Posterior vena cava (tissue), 2 donors: Measurements from ENCODE around the gene UNC13A. TPM values are rescaled to one million over a fixed set of nuclear protein-coding genes. Genes with fewer than 3 reads are reported as not detected.

Experiments
- DNase-seq: peaks from one replicate; pipeline ENCODE4 v3.0.0-alpha.2; 2020; ENCODE audit warnings: low spot score
- intact Hi-C, 2 donors: fragments of 100-400 bp; cut with DNase I; formaldehyde crosslinking; loops; one replicate each; pipeline versions ENCODE4 v1.14.1 to v1.14.2; 2022 to 2023
- total RNA-seq, 2 donors: library from RNA; stranded (reverse); fragmentation: NEBNext Ultra II Directional; extraction: Animal tissue kit (Norgen Biotek cat#: 25700); gene quantifications; one replicate each; pipeline ENCODE4 v1.2.1, GENCODE V29; 2021
- donor health status: DM: yes; HTN: yes; CAD: no.
- donor health status: DM: yes; HTN: yes; CAD: no.

The UNC13A gene
- total RNA-seq, 2 donors from 2014 or later = 0.14 to 0.60 TPM

DNA sequence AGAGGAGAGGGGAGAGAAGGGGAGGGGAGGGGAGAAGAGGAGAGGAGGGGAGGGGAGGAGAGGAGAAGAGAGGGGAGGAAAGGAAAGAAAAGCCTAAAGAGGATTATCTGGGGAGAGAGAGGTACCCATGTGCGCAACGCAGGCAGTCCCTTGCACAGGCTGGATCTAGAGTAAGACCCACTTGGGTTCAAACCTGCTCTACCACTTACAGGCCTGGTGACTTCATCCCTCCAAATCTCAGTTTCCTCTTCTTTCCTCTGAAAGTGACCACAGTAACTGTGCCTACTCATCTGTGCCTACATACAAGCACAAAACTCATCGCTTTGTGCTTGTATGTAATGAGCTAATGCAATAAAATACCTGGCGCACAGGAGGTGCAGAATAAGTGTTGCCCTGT is 30.4 kb upstream of the UNC13A start:
- intact Hi-C loops = no loop called here
- DNase-seq = no peak

DNA sequence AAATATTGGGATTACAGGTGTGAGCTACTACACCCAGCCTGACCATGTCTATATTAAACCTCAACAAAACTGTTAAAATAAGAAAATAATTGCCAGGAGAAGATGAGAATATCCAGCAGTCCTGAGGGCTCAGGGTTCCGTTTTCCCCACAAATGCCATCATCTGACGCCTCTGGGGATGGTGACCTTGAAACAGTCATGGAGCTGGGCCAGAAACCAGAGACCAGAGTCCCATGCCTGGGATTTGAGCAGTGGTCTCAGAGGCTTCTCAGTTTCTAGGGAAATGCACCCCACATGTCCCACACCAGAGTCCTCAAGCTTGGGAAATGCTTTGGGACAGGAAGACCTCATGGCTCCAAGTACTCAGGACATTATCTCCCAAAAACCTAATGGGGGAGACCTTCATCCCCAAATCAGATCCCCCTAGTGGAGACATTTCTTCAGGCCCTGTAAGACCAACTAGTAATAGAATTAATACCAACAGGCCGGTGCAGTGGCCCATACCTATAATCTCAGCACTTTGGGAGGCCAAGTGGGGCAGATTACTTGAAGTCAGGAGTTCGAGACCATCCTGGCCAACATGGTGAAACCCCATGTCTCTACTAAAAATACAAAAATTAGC is 28.3 kb upstream of the UNC13A start:
- no peak for DNase-seq
- intact Hi-C loops = no loop called here

DNA sequence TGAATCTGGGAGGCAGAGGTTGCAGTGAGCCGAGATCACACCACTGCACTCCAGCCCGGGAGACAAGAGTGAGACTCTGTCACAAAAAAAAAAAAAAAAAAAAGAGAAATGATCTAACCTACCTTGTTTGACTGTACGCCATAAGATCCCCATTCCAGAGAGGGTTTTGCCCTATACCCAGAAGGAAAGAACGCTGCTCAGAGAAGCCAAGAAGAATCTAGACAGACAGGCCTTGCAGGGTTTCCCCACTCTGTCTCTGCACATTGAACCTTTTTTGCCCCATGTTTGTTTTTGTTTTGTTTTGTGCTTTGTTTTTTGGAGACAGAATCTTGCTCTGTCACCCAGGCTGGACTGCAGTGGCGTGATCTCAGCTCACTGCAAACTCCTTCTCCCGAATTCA is 23.7 kb upstream of the UNC13A start:
- no peak for DNase-seq
- intact Hi-C loops = no loop called here

DNA sequence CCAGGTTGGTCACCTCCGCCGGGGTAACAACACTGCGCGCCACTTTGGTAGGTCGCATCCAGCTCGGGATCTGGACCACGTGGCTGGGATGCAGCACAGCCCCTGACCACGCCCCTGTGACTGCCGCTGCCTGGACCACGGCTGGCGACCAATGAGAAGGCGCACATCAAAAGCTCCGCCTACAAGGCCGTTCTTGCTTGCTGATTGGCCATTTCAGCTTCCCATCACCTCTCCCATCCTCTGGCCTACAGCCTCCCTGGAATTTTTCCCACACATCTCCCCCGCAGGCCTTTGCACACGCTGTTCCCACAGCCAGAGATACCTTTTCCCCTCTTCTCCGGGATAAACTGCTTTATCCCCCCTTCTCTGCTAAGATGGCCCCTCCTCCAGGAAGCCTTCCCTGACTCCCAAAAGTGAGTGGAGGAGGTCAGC is 18.6 kb upstream of the UNC13A start:
- intact Hi-C loops = loop anchor here in 1 of 2 donors (5.0 kb wide), 1 partner anchor 66 kb away; no protein-coding TSS in a partner anchor
- DNase-seq = no peak

DNA sequence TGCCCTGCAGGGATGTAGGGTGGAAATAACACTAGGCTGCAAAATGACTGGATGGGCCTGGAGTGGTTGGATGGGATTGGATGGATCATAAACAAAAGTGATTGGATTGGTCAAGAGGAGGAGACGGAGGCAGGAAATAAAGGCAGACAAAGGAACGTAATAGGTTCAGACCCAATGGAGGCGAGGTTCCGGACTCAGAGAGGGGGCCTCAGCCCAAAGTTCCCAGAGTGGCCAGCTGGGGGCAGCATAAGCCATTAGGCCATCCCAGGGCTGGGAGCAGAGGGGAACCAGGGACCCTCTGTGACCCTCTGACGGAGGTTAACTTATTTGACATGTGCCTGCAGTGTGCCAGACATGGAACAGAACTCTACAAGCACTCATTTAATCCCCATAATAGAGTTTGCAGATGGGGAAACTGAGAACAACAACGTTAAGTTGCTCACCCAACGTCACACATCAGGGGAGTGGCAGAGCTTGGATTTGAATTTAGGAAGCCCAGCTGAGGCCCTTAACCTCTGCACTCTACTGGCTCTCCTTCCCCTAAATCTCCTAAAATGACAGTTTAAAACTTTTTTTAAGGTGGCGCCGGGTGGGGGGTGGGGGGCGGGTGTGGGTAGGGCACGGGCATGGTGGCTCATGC is 15.8 kb upstream of the UNC13A start:
- peak; percentile 89 for DNase-seq

DNA sequence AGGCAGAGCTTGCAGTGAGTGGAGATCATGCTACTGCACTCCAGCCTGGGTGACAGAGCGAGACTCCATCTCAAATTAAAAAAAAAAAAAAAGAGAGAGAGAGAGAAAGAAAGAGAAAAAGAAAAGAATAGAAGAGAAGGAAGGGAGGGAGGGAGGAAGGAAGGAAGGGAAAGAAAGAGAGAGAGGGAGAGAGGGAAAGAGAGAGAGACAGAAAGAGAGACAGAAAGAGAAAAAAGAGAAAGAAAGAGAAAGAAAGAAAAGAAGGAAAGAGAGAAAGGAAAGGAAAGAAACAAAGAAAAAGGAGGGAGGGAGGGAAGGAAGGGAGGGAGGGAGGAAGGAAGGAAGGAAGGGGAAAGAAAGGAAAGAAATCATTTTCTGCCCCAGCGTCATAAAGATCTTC is 7.0 kb upstream of the UNC13A start:
- intact Hi-C loops = no loop called here
- no peak for DNase-seq

More for the DNA sequence above, 15.8 kb upstream of the UNC13A start:
- intact Hi-C loops = no loop called here

DNA sequence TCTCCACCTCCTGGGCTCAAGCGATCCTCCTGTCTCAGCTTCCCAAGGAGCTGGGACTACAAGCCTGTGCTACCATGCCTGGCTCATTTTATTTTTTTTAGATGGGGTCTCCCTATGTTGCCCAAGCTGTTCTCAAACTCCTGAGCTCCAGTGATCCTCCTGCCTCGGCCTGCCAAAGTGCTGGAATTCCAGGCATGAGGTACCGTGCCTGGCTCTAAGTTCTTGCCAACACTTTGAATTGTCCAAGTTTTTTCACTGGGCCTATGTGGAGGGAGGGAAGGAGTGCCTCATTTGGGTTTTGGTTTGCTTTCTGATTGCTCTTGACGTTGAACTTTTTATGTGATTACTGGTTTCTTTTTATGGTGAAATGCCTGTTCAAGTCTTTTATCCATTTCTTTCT is 4.4 kb upstream of the UNC13A start:
- no peak for DNase-seq
- intact Hi-C loops = no loop called here

DNA sequence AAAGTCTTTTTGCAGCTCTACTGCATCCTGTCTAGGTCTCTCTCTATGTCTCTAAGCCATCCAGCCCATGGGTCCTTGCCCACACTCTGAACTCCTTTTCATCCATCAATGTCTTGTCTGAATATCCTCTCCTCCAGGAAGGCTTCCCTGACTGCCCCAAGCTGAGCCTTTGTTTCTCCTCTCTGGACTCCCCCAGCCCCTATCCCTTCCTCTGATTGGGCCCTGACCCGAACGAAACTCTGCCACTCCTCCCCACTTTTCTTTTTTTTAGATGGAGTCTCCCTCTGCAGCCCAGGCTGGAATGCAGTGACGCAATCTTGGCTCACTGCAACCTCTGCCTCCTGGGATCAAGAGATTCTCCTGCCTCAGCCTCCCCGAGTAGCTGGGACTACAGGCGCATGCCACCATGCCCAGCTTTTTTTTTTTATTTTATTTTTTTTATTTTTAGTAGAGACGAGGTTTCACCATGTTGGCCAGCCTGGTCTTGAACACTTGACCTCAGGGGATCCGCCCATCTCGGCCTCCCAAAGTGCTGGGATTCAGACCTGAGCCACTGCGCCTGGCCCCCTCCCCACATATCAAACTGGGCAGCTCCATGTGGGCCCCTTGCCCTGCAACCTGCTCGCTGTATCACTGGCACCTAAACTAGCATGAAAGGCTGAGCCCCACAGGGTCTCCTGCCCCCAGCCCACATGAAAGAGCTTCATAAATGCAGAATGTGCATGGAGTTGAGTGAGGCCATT is 870 bp upstream of the UNC13A start:
- DNase-seq = no peak
- intact Hi-C loops = no loop called here

DNA sequence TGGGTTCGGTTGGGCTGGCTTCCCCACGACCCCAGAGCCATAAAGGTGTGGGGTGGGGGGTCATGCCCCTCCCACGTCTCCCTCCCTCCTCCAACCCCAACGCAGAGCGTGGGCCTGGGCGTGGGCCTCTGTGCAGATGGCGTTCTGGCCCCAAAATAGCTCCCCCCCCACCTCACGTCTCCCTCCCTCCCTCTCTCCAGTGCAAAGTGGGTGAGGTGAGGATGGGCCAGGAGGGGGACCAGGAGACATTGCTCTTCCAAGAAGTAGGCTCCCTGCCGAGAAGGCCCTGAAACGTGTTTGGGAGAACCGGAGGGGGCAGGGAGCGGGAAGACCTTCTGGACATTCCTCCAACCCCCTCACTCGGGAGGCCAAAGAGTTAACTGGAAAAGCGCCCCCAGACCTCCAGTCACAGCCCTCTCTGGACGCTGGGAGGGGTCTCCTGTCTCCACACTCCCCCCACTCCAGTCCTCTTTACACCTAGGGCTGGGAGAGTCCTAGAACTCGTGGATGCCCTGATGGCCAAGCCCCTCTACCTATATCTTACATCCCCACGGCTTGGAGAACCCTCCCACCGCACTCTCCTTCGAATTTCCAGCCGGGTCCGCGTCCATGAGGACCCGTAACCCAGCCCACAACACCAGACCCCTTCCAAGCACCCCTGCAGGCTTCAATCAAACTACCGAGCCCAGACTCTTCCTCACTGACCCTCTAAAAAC is 855 bp downstream of the UNC13A start:
- no peak for DNase-seq
- intact Hi-C loops = no loop called here

DNA sequence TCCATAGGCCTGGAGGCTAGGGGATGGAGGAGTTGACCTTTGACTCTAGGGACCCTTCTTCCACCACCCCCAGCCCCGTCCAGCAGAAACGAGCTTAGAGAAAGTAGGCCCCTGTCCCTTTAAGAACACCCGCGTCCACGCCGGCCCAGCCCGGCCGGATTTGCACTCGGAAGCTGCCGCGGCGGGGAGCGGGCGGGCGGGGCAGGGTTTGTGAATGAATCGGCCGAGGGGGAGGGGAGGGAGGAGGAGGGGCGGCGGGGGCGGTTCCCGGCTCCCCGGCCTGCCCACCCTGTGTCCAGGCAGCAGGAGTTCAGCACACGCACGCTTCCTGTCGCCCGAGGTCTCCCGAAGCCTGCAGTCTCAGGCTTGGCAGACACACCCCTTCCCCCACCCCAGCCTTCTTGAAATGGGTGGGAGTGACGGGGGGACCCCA is 1.5 kb downstream of the UNC13A start:
- intact Hi-C loops = no loop called here
- peak; percentile 81 for DNase-seq

DNA sequence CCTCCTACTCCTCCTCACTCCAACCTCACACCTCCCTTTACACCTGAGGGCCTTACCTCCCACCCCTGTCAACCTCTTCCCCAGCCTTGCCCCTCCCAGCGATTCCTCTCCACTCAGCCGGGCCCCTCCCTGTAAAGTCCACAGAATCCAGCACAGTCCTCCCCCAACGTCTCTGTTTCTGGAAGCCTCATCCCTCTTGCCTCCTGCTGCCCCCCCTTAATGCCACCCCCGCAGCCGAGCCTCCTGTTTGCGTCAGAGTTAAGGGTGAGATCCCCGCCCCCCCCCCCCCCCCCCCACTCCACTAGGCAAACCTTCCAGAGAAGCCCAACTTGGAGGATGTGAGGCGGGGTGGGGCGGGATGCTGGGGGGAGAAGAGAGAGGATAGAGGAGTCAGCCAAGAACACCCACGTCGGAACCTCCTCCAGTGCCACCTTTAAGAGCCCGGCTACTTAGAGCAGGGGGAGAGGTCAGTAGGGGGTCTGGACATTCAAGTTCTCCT is 2.1 kb downstream of the UNC13A start:
- intact Hi-C loops = no loop called here
- no peak for DNase-seq

DNA sequence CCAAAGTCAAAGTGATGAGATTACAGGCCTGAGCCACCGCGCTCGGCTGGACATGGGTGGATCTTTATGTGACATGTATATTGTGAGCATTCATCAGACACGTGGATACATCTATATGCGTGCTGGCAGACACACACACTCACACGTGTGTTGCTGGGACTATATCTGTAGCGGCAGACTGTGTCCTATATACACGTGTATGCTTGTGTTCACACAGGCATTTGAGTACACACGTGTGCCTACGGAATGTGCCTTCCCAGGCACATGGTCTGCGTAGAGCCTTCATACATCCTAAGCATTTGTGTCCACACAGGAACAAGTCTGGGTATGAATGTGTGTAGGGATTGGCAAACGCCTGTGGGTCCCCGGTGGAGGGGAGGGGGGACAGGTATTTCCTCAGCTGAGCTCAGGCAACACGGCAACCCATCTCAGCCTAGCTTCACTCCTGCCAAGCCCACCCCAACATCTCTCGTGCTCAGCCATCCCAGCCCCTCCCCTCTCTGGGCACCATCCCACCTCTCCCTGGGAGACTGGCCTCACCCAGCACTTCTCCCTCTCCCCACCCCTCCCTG is 2.6 kb downstream of the UNC13A start:
- intact Hi-C loops = no loop called here
- DNase-seq = no peak

DNA sequence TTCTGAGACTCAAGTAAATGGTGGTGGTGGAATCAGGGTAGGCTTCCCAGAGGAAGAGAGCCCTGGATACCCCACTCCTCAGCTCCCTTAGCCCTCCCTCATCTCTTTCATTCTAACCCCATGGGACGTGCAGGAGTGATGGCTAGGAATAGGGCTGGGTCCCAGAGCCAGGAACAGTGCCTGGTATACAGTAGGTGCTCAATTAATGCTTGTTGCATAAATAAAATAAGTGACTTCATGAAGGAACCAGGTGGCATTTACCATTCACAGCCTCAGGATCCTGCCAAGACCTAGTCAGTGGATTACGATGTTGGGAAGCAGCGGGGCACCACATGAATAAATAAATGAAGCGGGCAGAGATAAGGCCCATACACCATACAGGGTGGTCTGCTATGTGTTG is 3.9 kb downstream of the UNC13A start:
- no peak for DNase-seq
- intact Hi-C loops = no loop called here

DNA sequence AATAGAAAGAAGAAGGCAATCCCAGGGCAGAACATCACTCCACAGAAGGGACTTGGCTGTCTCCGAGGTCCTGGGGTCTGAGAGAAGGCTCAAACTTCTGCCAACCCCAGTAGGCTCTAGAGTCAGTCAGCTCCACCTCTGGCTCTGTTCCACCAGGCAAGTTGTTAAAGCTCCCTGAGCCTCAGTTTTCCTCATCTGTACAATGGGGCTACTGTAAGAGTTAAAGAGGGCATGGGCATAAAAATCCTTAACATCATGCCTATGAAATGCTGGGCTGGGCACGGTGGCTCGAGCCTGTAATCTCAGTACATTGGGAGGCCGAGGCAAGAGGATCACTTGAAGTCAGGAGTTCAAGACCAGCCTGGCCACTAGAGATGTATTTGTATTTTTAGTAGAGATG is 5.1 kb downstream of the UNC13A start:
- DNase-seq = no peak
- intact Hi-C loops = no loop called here

DNA sequence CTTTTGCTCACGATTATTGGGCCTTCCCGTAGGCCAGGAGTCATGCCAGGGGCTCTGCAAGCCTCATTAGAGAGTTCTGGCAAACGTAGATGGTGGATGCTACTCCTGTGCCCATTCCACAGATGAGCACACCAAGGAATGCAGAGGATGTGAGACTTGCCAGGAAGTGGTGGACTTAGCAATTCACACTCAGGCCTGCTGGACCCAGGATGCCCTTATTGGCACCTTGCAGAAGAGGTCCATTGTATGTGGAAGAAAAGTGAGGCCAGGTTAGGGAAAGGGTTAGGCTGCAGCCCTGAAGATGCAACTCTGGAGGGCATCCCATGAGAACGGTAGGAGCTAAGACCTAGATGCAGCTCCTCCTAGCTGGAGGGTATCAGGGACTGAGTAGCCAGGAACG is 5.9 kb downstream of the UNC13A start:
- no peak for DNase-seq
- intact Hi-C loops = no loop called here

DNA sequence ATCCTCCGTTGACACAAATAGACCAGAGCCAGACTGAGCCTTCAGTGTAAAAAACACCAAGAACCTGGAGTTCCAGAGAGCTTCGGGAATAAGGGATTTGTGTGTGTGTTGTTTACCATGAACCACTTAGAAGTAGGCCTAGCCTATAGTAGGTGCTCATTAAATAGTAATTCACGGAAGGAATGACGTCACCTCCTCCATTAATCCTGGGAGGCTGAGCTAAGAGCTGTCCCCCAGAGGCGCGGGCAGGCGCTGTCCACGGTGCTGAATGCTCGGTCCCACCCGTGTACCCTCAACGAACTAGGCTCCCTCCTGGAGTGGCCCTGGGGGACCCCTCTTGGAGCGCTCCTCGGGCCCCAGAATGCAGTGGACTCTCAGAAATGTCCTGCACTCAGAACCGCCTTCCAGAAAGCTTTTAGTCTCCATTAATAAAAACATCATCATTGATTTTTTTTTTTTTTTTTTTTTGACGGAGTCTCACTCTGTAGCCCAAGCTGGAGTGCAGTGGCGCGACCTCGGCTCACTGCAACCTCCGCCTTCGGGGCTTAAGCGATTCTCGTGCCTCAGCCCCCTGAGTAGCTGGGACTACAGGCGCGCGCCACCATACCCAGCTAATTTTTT is 6.5 kb downstream of the UNC13A start:
- intact Hi-C loops = no loop called here
- DNase-seq = no peak

DNA sequence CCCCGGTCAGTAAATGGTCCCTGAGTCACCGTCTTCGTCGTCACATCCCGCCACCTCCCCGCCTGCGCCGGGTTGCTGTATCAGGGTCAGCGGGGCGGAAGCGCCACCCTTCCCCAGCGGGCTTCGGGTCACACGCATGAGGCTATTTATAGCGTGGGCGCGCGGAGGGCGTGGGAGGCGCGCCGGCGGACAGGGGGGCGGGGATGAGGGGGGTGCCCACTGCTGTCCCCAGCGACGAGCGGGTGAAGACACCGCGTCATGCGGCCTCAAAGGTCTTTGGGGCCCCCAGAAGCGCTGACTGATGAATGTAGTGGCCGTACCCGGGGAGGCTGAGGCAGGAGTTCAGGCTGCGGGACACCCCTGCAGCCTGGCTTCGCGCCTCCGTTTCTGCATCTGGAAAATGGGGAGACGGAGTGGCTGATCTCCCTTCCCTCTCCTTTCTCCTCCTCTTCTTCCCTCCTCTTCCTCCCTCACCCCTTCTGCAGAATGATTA is 7.9 kb downstream of the UNC13A start:
- peak; percentile 95 for DNase-seq
- intact Hi-C loops = no loop called here

DNA sequence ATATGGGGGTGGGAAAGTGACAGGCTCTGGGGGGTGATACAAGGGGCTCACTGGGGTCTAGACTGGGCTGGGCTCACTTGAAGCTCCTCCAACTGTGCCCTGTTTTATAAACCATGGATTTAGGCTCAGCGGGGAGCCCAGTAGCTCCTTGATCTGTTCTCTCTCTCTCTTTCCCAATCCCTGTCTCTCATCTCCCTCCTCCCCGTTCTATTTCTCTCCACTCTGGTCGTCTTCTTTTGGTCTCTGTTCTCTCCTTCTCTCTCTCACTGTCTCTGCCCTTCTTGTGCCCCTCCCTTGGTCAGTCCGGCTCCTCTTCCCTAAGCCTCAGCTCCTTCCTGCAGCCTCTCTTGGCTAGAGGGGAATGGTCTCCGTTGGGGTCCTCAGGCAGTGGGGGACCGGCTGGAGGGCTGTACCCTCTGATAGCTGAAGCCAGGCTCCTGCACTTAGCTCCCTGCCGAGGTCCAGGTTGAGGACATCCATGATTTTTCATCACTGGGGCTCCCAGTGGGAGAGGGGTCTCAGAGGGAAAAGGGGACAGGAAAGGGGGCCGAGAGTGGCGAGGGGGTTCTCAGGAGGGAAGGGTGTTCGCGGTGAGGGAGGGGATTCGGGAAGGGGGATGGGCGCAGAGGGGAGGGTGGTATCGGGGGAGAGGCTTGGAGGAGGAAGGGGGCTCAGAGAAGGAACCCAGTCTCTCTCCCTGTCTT is 8.5 kb downstream of the UNC13A start:
- DNase-seq = no peak
- intact Hi-C loops = no loop called here
